Peyer's patch (tissue), 4 donors: Measurements from ENCODE around the gene CIAO1.

Source experiments
- CTCF ChIP-seq, 6 experiments: fragments of 450-650 bp in 4 of 6; fragments of 200-600 bp in 2 of 6; sonication (generic) in 1 of 6; IDR thresholded peaks; one replicate each; pipeline ENCODE4 v1.5.1; 2017 to 2019; ENCODE audit warnings: antibody characterized with exemption in 6 of 6, mild to moderate bottlenecking in 3 of 6, moderate library complexity in 1 of 6
- POLR2A ChIP-seq, 2 donors: fragments of 450-650 bp; IDR thresholded peaks; one replicate each; pipeline ENCODE4 v1.5.1; 2017; ENCODE audit warnings: antibody characterized with exemption in 2 of 2, mild to moderate bottlenecking in 2 of 2, moderate library complexity in 2 of 2

- TF ChIP-seq CTCF (IDR thresholded peaks at IDR 0.05): no peak
- no peak for TF ChIP-seq POLR2A (IDR thresholded peaks at IDR 0.05)
Measured at GRCh38 chr2:96319396-96319795, 53.4 kb downstream of the CIAO1 start.
